Esophagus squamous epithelium (tissue), 5 donors: ENCODE results near the gene CCL2. TPM values are rescaled to one million over a fixed set of nuclear protein-coding genes. Genes with fewer than 3 reads are reported as not detected.

Experiments used
- DNase-seq: peaks from one replicate; lab custom pipeline; 2025; lab: John Stamatoyannopoulos, UW
- H3K27ac ChIP-seq, 4 donors: fragments of 200-600 bp; sonication (generic); one replicate each; pipeline ENCODE4 v1.5.1; 2016 to 2019; ENCODE audit warnings: mild to moderate bottlenecking in 1 of 4
- H3K27me3 ChIP-seq, 4 donors: fragments of 200-600 bp; sonication (generic); 1 replicate in 3 of 4; 2 replicates in 1 of 4; pipeline versions ENCODE4 v1.5.1 to v1.6.0; 2017 to 2021; ENCODE audit warnings: antibody characterized with exemption in 1 of 4
- H3K36me3 ChIP-seq, 3 donors: fragments of 200-600 bp; sonication (generic); one replicate each; pipeline ENCODE4 v1.5.1; 2016 to 2019
- H3K4me1 ChIP-seq, 3 donors: fragments of 200-600 bp; sonication (generic); one replicate each; pipeline ENCODE4 v1.5.1; 2017 to 2019
- H3K4me3 ChIP-seq, 4 donors: fragments of 200-600 bp; sonication (generic); 1 replicate in 3 of 4; 2 replicates in 1 of 4; pipeline ENCODE4 v1.5.1; 2016 to 2019; ENCODE audit warnings: mild to moderate bottlenecking in 2 of 4, moderate library complexity in 1 of 4
- H3K9me3 ChIP-seq, 3 donors: fragments of 200-600 bp; sonication (generic); one replicate each; pipeline ENCODE4 v1.5.1; 2016 to 2019
- CTCF ChIP-seq, 6 experiments: fragments of 450-650 bp in 4 of 6; fragments of 200-600 bp in 2 of 6; sonication (generic) in 2 of 6; IDR thresholded peaks; one replicate each; pipeline ENCODE4 v1.5.1; 2016 to 2019; ENCODE audit warnings: antibody characterized with exemption in 6 of 6, mild to moderate bottlenecking in 4 of 6, moderate library complexity in 4 of 6
- POLR2A ChIP-seq, 4 donors: fragments of 450-650 bp; IDR thresholded peaks; one replicate each; pipeline ENCODE4 v1.6.1; 2017; ENCODE audit warnings: antibody characterized with exemption in 4 of 4, mild to moderate bottlenecking in 4 of 4, moderate library complexity in 3 of 4
- WGBS, 2 donors: methylation state at CpG; one replicate each; pipeline ENCODE4 v1.1.5; 2018; 5-methylcytosine and 5-hydroxymethylcytosine counted together
- intact Hi-C: fragments of 100-400 bp; cut with DNase I; formaldehyde crosslinking; loops from one replicate; pipeline ENCODE4 v1.15.0; 2022
- total RNA-seq, 4 donors: library from RNA; depleted of rRNA; stranded (reverse); fragments of >200 nt; gene quantifications; one replicate each; pipeline ENCODE4 v1.1.0, GENCODE V29; 2016
- donor health status: DM: yes; HTN: yes; CAD: no.

CCL2 gene
- total RNA-seq = 1 to 10 TPM; 4.0 to 7.9 (median 5.2) TPM

- Histone ChIP-seq H3K27me3 (peaks cover 0 to 9% (median 0%) of the 10 kb centered on the region in 4 donors), H3K27ac (peak within 1 kb of the TSS; percentile 72 to 81 (median 80)), H3K9me3 (no peaks in the 10 kb centered on the region), H3K4me1 (peaks cover 25 to 82% (median 52%) of the 10 kb centered on the region in 3 donors), H3K4me3 (peak within 1 kb of the TSS; percentile 10 to 58 (median 38)), H3K36me3 (no peaks in the 10 kb centered on the region)
- WGBS, 2 donors = 3% methylated on average over 6 to 11 of the region's 11 CpGs
- no peak for DNase-seq
- intact Hi-C loops = no loop called here
- TF ChIP-seq CTCF (IDR thresholded peaks at IDR 0.05) (no peak), POLR2A (IDR thresholded peaks at IDR 0.05) (peak in 2 of 4 donors; percentile 39 to 45)
Observed at GRCh38 chr17:34254651-34255380, at the start of gene CCL2. Gene CCL2 (plus strand): TSS chr17:34255285. CDS start chr17:34255350, 65 bp downstream.

GRCh38 chr17:34205401-34205800, 49.7 kb upstream of the CCL2 start:
- DNase-seq = no peak
- Histone ChIP-seq H3K27ac (no peak overlapping the region), H3K9me3 (peaks cover 0 to 5% (median 4%) of the 10 kb centered on the region in 3 donors), H3K4me3 (no peak overlapping the region), H3K36me3 (no peaks in the 10 kb centered on the region), H3K27me3 (peaks cover 0 to 8% (median 0%) of the 10 kb centered on the region in 4 donors), H3K4me1 (peaks cover 0 to 37% (median 0%) of the 10 kb centered on the region in 3 donors)
- WGBS, 2 donors = 69 to 80% methylated on average over 1 of the region's 1 CpG
- no peak for TF ChIP-seq CTCF (IDR thresholded peaks at IDR 0.05)
- no peak for TF ChIP-seq POLR2A (IDR thresholded peaks at IDR 0.05)
- intact Hi-C loops = no loop called here

GRCh38 chr17:34206569-34206968, 48.5 kb upstream of the CCL2 start:
- no peak overlapping the region for H3K4me3 ChIP-seq
- no peak for DNase-seq
- peaks cover 0 to 5% (median 4%) of the 10 kb centered on the region in 3 donors for H3K9me3 ChIP-seq
- H3K27me3 ChIP-seq = no peaks in the 10 kb centered on the region
- H3K36me3 ChIP-seq = no peaks in the 10 kb centered on the region
- WGBS, 2 donors = 54 to 80% methylated on average over 3 of the region's 3 CpGs
- H3K27ac ChIP-seq = no peak overlapping the region
- no peak for TF ChIP-seq POLR2A (IDR thresholded peaks at IDR 0.05)
- TF ChIP-seq CTCF (IDR thresholded peaks at IDR 0.05) = no peak
- H3K4me1 ChIP-seq = peaks cover 0 to 25% (median 0%) of the 10 kb centered on the region in 3 donors
- intact Hi-C loops = no loop called here

- TF ChIP-seq CTCF (IDR thresholded peaks at IDR 0.05) (no peak), POLR2A (IDR thresholded peaks at IDR 0.05) (no peak)
- WGBS, 2 donors = 76 to 80% methylated on average over 2 of the region's 2 CpGs
Observed at GRCh38 chr17:34207572-34207971, 47.5 kb upstream of the CCL2 start.

GRCh38 chr17:34218748-34219147, 36.3 kb upstream of the CCL2 start:
- Histone ChIP-seq H3K4me3 (no peak overlapping the region), H3K27ac (no peak overlapping the region), H3K27me3 (peaks cover 0 to 15% (median 0%) of the 10 kb centered on the region in 4 donors), H3K4me1 (peaks cover 0 to 9% (median 0%) of the 10 kb centered on the region in 3 donors), H3K9me3 (no peaks in the 10 kb centered on the region), H3K36me3 (no peaks in the 10 kb centered on the region)
- no peak for DNase-seq
- 97 to 100% methylated on average over 1 of the region's 1 CpG for WGBS, 2 donors
- TF ChIP-seq CTCF (IDR thresholded peaks at IDR 0.05) (no peak), POLR2A (IDR thresholded peaks at IDR 0.05) (no peak)
- intact Hi-C loops = no loop called here

More at GRCh38 chr17:34207572-34207971, 47.5 kb upstream of the CCL2 start:
- no peak overlapping the region for H3K4me3 ChIP-seq
- H3K4me1 ChIP-seq = peaks cover 0 to 15% (median 0%) of the 10 kb centered on the region in 3 donors
- intact Hi-C loops = no loop called here
- peaks cover 0 to 5% (median 4%) of the 10 kb centered on the region in 3 donors for H3K9me3 ChIP-seq
- DNase-seq = no peak
- H3K27me3 ChIP-seq = no peaks in the 10 kb centered on the region
- H3K27ac ChIP-seq = no peak overlapping the region
- H3K36me3 ChIP-seq = no peaks in the 10 kb centered on the region
